NCI-H1930 (cell line): ENCODE results near the gene ZNF586.
"Not testable (repeated sequence)": the region's sequence is repeated elsewhere in the genome, so short reads cannot be mapped to it uniquely, and the experiment has no call there.

Source experiments
- DNase-seq, 2 experiments: peaks; one replicate each; lab custom pipeline; 2025; lab: John Stamatoyannopoulos, UW

Gene ZNF586

DNA sequence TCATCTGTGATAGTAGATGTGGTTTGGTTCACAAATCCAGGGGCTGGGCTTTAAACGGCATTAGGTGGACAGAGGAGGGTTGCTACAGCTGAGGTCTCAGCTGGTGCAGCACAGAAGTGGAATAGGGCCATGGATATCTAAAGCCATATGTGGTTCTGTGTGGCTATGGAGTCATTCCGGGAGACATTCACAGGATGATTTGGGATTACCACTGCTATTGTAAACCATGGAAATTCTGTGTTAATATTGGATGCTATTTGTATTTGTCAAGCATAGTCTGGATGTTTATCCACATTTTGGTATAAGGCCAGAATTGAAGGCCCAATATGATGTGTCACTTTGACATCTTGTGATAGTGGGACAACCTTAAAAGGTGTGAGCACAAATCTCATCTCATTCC, 53.7 kb downstream of the ZNF586 start:
- not testable (repeated sequence) for DNase-seq

DNA sequence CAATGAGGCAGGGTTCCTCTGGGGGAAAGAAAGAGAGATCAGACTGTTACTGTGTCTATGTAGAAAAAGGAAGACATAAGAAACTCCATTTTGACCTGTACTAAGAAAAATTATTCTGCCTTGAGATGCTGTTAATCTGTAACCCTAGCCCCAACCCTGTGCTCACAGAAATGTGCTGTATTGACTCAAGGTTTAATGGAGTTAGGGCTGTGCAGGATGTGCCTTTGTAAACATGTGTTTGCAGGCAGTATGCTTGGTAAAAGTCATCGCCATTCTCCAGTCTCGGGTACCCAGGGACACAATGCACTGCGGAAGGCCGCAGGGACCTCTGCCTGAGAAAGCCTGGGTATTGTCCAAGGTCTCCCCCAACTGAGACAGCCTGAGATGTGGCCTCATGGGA, 54.1 kb downstream of the ZNF586 start:
- DNase-seq: not testable (repeated sequence)

DNA sequence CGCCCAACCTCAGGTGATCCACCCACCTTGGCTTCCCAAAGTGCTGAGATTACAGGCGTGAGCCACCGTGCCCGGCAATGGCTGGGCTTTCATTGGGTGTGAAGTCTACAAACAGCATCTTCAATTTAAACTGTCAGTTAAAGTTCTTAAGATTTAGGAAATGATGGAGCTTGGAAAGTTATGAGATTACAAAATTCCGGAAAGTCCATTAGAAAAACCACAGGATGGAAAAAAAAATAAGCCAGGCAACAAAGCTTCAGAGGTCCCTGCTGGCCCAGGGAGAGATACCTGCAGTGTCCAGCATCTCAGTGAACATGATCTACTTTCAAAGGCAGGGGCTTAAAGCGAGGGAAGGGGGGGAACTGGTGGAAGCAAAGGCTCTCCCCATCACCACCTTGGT, 56.0 kb downstream of the ZNF586 start:
- DNase-seq: no peak

DNA sequence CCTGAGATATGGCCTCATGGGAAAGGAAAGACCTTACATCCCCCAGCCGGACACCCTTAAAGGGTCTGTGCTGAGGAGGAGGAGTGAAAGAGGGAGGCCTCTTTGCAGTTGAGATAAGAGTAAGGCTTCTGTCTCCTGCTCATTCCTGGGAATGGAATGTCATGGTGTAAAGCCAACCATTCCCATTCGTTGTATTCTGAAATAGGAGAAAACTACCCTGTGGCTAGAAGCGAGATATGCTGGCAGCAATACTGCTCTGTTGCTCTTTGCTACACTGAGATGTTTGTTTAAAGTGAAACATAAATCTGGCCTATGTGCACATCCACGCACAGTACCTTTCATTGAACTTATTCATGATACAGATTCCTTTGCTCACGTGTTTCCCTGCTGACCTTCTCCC, 59.8 kb downstream of the ZNF586 start:
- DNase-seq: no peak

DNA sequence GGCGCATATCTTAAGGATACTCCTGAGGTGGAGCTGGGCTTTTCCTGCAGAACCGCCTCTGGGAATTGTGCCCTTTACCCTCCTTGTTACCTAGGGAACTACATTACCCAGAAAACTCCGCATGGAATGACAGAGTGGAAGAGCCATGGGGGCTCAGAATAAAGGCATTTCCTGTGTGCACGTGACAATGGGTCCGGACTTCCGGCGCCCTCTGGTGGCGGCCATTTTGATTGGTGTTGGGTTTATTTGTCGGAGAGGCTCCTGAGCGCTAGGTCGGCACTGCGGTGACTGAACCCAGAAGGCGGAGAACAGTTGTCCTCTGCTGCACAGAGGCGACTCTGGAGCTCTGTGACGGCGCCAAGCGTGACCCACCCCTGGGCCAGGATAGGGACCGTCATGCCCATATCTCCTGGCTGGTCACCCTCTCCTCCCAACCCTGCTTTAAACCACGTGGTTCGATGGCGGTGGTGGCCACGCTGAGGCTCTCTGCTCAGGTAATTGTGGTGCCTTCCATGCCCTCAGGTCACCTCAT, 60.7 kb downstream of the ZNF586 start, which contains the start of gene ZNF587B:
ZNF587B (plus strand) TSS at position 229 of the 532 bp plus-strand sequence; CDS start at position 459, 230 bp downstream.
- peak; percentile 29 to 40 for DNase-seq
